ENCODE measurements around the gene CRX.
"Not testable (repeated sequence)": the region's sequence is repeated elsewhere in the genome, so short reads cannot be mapped to it uniquely, and the experiment has no call there.

DNA sequence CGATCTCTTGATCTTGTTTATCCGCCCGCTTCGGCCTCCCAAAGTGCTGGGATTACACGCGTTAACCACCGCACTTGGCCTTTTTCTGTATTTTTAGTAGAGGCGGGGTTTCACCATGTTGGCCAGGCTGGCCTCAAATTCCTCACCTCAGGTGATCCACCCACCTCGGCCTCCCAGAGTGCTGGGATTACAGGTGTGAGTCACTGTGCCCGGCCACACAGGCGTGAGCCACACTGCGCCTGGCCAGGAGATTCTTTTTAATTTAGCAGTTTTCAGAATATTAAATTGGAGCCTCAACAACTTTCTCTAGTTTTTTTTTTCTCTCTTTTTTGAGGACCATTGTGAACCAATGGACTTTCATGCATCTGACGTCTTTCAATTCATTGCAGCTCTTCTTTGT is 31.9 kb upstream of the CRX start:
- TF ChIP-seq EZH2 (IDR thresholded peaks at IDR 0.05; ENCODE audit: borderline replicate concordance, insufficient read depth, low read depth, low read length, poor library complexity, severe bottlenecking), result not testable (repeated sequence)
- TF ChIP-seq, protein P1, sequence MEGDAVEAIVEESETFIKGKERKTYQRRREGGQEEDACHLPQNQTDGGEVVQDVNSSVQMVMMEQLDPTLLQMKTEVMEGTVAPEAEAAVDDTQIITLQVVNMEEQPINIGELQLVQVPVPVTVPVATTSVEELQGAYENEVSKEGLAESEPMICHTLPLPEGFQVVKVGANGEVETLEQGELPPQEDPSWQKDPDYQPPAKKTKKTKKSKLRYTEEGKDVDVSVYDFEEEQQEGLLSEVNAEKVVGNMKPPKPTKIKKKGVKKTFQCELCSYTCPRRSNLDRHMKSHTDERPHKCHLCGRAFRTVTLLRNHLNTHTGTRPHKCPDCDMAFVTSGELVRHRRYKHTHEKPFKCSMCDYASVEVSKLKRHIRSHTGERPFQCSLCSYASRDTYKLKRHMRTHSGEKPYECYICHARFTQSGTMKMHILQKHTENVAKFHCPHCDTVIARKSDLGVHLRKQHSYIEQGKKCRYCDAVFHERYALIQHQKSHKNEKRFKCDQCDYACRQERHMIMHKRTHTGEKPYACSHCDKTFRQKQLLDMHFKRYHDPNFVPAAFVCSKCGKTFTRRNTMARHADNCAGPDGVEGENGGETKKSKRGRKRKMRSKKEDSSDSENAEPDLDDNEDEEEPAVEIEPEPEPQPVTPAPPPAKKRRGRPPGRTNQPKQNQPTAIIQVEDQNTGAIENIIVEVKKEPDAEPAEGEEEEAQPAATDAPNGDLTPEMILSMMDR (IDR thresholded peaks at IDR 0.05), result not testable (repeated sequence)

All from B cell (primary cell).